ENCODE results near the gene ZC2HC1C.

GRCh38 chr14:75046275-75046674, 23.2 kb upstream of the ZC2HC1C start:
- TF ChIP-seq CTCF (IDR thresholded peaks at IDR 0.05; ENCODE audit: low read depth, low read length, poor library complexity, severe bottlenecking), result no peak
- TF ChIP-seq EZH2phosphoT487 (IDR thresholded peaks at IDR 0.05; ENCODE audit: borderline replicate concordance, low read length), result no peak
